Stomach (tissue), 4 donors: ENCODE measurements around the gene EIF4A3.

ENCODE experiments used
- CTCF ChIP-seq, 7 experiments: fragments of 450-650 bp in 4 of 7; fragments of 200-600 bp in 3 of 7; sonication (generic) in 3 of 7; IDR thresholded peaks; one replicate each; pipeline ENCODE4 v1.5.1; 2016 to 2019; ENCODE audit warnings: antibody characterized with exemption in 7 of 7, control low read depth in 2 of 7, mild to moderate bottlenecking in 1 of 7
- EP300 ChIP-seq: sonication (generic); formaldehyde crosslinking; IDR thresholded peaks from one replicate; pipeline ENCODE4 v1.6.1; 2017; ENCODE audit warnings: antibody characterized with exemption
- POLR2A ChIP-seq, 4 donors: fragments of 450-650 bp; IDR thresholded peaks; one replicate each; pipeline ENCODE4 v1.6.1; 2016; ENCODE audit warnings: antibody characterized with exemption in 4 of 4, control low read depth in 2 of 4, mild to moderate bottlenecking in 1 of 4, moderate library complexity in 1 of 4
- POLR2AphosphoS5 ChIP-seq, 3 donors: sonication (generic); formaldehyde crosslinking; IDR thresholded peaks; one replicate each; pipeline ENCODE4 v1.6.1; 2016; ENCODE audit warnings: antibody characterized with exemption in 3 of 3

- no peak for TF ChIP-seq CTCF (IDR thresholded peaks at IDR 0.05)
- TF ChIP-seq POLR2A (IDR thresholded peaks at IDR 0.05) = no peak
- TF ChIP-seq POLR2AphosphoS5 (IDR thresholded peaks at IDR 0.05) = no peak
- no peak for TF ChIP-seq EP300
These were observed 51.0 kb downstream of the EIF4A3 start for GRCh38 chr17:80095844-80096475.
